ENCODE data around the gene TRAF5. TPM values are rescaled to one million over a fixed set of nuclear protein-coding genes. Genes with fewer than 3 reads are reported as not detected.

The TRAF5 gene
- polyA plus RNA-seq, 1 experiment = 22.0 TPM

- no peaks in the 10 kb centered on the region; the same call in 1 of the 2 replicates for H3K9me3 ChIP-seq (ENCODE audit: control insufficient read depth, insufficient read depth, low read length)
- H3K27me3 ChIP-seq (ENCODE audit: control insufficient read depth, insufficient read depth, low read length) = no peaks in the 10 kb centered on the region
- TF ChIP-seq CTCF (IDR thresholded peaks at IDR 0.05; ENCODE audit: low read depth, low read length) = no peak
- POLR2A ChIA-PET = no interaction called here
- H3K27ac ChIP-seq (ENCODE audit: low read depth, low read length) = no peak overlapping the region
- CTCF ChIA-PET = interaction anchor here (1.1 kb wide), 1 partner anchor 175 kb away, joined by 3 read pairs; no protein-coding TSS in a partner anchor
- DNase-seq (ENCODE audit: low read depth, low spot score) = no peak
- H3K4me3 ChIP-seq (ENCODE audit: low read depth, low read length) = no peak overlapping the region
Measured at GRCh38 chr1:211341999-211342398, 15.4 kb downstream of the TRAF5 start.

GRCh38 chr1:211343607-211344006 lies 17.0 kb downstream of the TRAF5 start:
- no peaks in the 10 kb centered on the region for H3K27me3 ChIP-seq (ENCODE audit: control insufficient read depth, insufficient read depth, low read length)
- no peak overlapping the region for H3K27ac ChIP-seq (ENCODE audit: low read depth, low read length)
- CTCF ChIA-PET = interaction anchor here (1.0 to 2.1 kb wide), 2 partner anchors 20 to 171 kb away, joined by 3 to 9 read pairs; no protein-coding TSS in a partner anchor
- DNase-seq (ENCODE audit: low read depth, low spot score) = no peak
- POLR2A ChIA-PET = no interaction called here
- no peak overlapping the region for H3K4me3 ChIP-seq (ENCODE audit: low read depth, low read length)
- no peaks in the 10 kb centered on the region; the same call in 1 of the 2 replicates for H3K9me3 ChIP-seq (ENCODE audit: control insufficient read depth, insufficient read depth, low read length)
- TF ChIP-seq CTCF (IDR thresholded peaks at IDR 0.05; ENCODE audit: low read depth, low read length) = no peak

GRCh38 chr1:211344152-211344618 lies 17.6 kb downstream of the TRAF5 start:
- CTCF ChIA-PET = interaction anchor here (1.0 to 2.1 kb wide), 2 partner anchors 21 to 171 kb away, joined by 3 to 9 read pairs; no protein-coding TSS in a partner anchor
- Histone ChIP-seq H3K9me3 (ENCODE audit: control insufficient read depth, insufficient read depth, low read length) (no peaks in the 10 kb centered on the region; the same call in 1 of the 2 replicates), H3K27ac (ENCODE audit: low read depth, low read length) (no peak overlapping the region), H3K27me3 (ENCODE audit: control insufficient read depth, insufficient read depth, low read length) (no peaks in the 10 kb centered on the region), H3K4me3 (ENCODE audit: low read depth, low read length) (no peak overlapping the region)
- TF ChIP-seq CTCF (IDR thresholded peaks at IDR 0.05; ENCODE audit: low read depth, low read length) = no peak
- DNase-seq (ENCODE audit: low read depth, low spot score) = no peak
- POLR2A ChIA-PET = no interaction called here

- CTCF ChIA-PET = interaction anchor here (1.3 to 1.4 kb wide), 2 partner anchors 12 to 22 kb away, joined by 4 to 7 read pairs; no protein-coding TSS in a partner anchor
- no peak overlapping the region for H3K4me3 ChIP-seq (ENCODE audit: low read depth, low read length)
- no peaks in the 10 kb centered on the region; the same call in 1 of the 2 replicates for H3K9me3 ChIP-seq (ENCODE audit: control insufficient read depth, insufficient read depth, low read length)
- DNase-seq (ENCODE audit: low read depth, low spot score) = no peak
- H3K27me3 ChIP-seq (ENCODE audit: control insufficient read depth, insufficient read depth, low read length) = no peaks in the 10 kb centered on the region
- POLR2A ChIA-PET = no interaction called here
- TF ChIP-seq CTCF (IDR thresholded peaks at IDR 0.05; ENCODE audit: low read depth, low read length) = no peak
- H3K27ac ChIP-seq (ENCODE audit: low read depth, low read length) = no peak overlapping the region
Measured at GRCh38 chr1:211345719-211346118, 19.1 kb downstream of the TRAF5 start.

GRCh38 chr1:211347077-211347844 lies 20.6 kb downstream of the TRAF5 start:
- ChIA-PET POLR2A (interaction anchor here (0.6 to 0.9 kb wide), 2 partner anchors 18 to 32 kb away, joined by 3 to 6 read pairs; no protein-coding TSS in a partner anchor), CTCF (interaction anchor here (1.2 to 1.9 kb wide), 4 partner anchors 24 to 168 kb away, joined by 3 to 7 read pairs (median 6); no protein-coding TSS in a partner anchor)
- no peak for DNase-seq (ENCODE audit: low read depth, low spot score)

More at GRCh38 chr1:211347077-211347844, 20.6 kb downstream of the TRAF5 start:
- Histone ChIP-seq H3K27me3 (ENCODE audit: control insufficient read depth, insufficient read depth, low read length) (no peaks in the 10 kb centered on the region), H3K4me3 (ENCODE audit: low read depth, low read length) (no peak overlapping the region), H3K9me3 (ENCODE audit: control insufficient read depth, insufficient read depth, low read length) (no peaks in the 10 kb centered on the region; the same call in none of the 2 replicates), H3K27ac (ENCODE audit: low read depth, low read length) (no peak overlapping the region)
- no peak for TF ChIP-seq CTCF (IDR thresholded peaks at IDR 0.05; ENCODE audit: low read depth, low read length)
